Erythroblast (primary cell): ENCODE data around the gene POLRMT.
A peak's percentile ranks its signal among the peaks of the same experiment; 100 is the strongest.
"Not testable (repeated sequence)": the region's sequence is repeated elsewhere in the genome, so short reads cannot be mapped to it uniquely, and the experiment has no call there.

ENCODE experiments used
- DNase-seq, 2 experiments: peaks; one replicate each; lab custom pipeline; 2025; lab: John Stamatoyannopoulos, UW
- GATA1 ChIP-seq: IDR thresholded peaks from 2 replicates; pipeline ENCODE4 v1.6.1; 2011; ENCODE audit warnings: low read depth, mild to moderate bottlenecking, control low read depth, low read length, moderate library complexity
- POLR2A ChIP-seq: IDR thresholded peaks from 2 replicates; pipeline ENCODE4 v1.6.1; 2011; ENCODE audit warnings: mild to moderate bottlenecking, low read length

Gene POLRMT

GRCh38 chr19:588741-589692 is 44.3 kb downstream of the POLRMT start:
- DNase-seq: peak in 1 of 2 experiments; percentile 63
- TF ChIP-seq GATA1: no peak
- TF ChIP-seq POLR2A: no peak

- peak; percentile 86 to 89 for DNase-seq
- TF ChIP-seq POLR2A (no peak), GATA1 (no peak)
These were observed 45.1 kb downstream of the POLRMT start for GRCh38 chr19:588093-588740.

DNA sequence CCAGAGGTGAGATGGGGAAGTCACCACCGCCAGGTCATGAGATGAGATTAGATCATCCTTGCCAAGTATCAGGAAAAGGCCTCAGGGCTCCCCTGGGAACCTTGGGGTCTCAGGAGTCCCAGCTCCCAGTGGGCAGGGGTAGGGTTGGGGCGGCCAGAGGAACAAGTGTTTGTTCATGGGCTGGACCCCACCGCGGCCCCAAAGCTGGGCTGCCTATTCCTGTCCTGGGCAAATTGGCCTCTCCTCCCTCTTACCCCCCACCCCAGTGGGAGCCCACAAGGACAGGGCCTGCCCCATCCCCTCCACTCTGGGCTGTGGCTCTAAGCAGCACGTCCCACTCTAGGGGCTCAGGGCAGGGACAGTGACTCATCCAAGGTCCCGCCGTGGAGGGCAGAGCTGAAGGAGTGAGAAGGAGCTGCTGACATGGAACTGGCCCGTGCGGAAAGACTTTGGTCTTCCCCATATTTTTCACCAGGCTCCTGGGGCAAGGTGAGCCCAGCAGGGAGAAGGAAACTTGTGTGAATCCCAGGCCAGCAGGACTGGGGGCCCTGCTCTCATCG is 47.7 kb downstream of the POLRMT start:
- no peak for TF ChIP-seq POLR2A
- DNase-seq: no peak

DNA sequence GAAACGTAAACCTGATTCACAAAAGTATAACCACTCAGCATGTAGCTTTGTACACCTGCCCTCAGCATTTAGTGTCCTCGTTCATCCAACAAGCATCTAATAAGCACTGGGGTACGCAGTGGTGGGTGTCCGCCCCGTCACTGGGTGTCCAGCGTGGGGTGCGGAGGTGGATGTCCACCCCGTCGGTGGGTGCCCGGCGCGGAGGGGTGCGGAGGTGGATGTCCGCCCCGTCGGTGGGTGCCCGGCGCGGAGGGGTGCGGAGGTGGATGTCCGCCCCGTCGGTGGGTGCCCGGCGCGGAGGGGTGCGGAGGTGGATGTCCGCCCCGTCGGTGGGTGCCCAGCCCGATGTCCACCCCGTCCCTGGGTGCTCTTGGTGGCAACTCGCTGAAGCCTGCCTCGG is 48.2 kb downstream of the POLRMT start:
- not testable (repeated sequence) for DNase-seq

DNA sequence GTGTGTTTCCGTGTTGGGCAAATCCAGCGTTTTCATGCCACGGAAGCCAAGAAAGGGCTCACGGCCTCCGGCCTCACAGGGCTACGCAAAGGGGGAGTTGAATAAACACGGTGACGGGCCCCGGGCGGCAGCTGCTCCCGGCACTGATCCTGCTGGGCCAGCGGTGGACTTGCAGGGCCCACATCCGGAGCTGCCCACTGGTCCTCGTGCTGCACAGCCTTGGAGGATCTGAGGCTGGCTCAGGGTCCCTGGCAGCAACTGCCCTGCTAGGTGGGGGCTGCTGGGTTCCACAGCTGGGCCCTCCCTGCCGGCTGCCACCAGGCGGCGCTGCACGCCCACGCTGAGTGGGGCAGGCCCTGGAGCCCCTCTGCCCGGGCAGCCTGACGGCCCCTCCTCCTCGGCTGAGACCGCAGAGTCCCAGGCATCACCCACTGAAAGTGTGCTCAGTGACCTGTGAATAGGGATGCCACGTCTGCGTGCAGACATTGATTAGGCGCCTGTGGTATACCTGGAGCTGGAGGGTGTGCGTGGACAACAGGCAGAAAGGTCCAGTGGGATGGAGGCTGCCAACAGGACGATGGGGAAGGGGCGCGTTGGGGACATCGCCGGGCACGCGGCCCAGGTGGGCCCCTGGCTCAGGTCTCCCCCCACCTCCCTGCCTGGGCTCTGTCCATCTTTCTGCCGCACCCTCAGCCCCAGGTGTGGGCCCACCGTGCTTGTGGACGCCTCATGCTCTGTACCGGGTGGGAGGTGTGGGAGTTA is 48.9 kb downstream of the POLRMT start:
- peak; percentile 72 to 79 for DNase-seq
- TF ChIP-seq GATA1 (no peak), POLR2A (peak; percentile 68)

GRCh38 chr19:583968-584239 is 49.4 kb downstream of the POLRMT start:
- TF ChIP-seq GATA1 (no peak), POLR2A (no peak)
- DNase-seq: no peak

GRCh38 chr19:583198-583967 is 50.0 kb downstream of the POLRMT start:
- TF ChIP-seq POLR2A: no peak
- TF ChIP-seq GATA1: no peak

DNA sequence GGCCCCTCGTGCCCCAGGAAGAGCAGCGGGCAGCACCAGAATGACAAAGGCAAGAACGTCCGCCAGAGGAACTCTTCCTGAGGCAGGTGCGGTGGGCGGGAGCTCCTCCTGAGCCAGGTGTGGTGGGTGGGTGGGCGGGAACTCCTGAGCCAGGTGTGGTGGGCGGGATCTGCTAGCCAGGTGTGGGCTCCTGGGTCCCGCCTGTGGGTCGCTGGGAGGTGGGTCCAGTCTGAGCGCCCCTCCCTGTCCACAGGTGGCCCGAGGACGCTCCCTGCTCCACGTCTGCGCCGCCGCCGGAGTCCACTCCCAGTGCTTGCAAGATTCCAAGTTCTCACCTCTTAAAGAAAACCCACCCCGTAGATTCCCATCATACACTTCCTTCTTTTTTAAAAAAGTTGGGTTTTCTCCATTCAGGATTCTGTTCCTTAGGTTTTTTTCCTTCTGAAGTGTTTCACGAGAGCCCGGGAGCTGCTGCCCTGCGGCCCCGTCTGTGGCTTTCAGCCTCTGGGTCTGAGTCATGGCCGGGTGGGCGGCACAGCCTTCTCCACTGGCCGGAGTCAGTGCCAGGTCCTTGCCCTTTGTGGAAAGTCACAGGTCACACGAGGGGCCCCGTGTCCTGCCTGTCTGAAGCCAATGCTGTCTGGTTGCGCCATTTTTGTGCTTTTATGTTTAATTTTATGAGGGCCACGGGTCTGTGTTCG is 50.7 kb downstream of the POLRMT start:
- TF ChIP-seq POLR2A: no peak
- TF ChIP-seq GATA1: no peak
- no peak for DNase-seq

More at GRCh38 chr19:583198-583967, 50.0 kb downstream of the POLRMT start:
- no peak for DNase-seq

- peak in 1 of 2 experiments; percentile 36 for DNase-seq
- TF ChIP-seq POLR2A (no peak), GATA1 (no peak)
These were observed 51.8 kb downstream of the POLRMT start for GRCh38 chr19:581399-582111.

GRCh38 chr19:580274-580835 is 53.0 kb downstream of the POLRMT start:
- TF ChIP-seq GATA1 (no peak), POLR2A (no peak)
- DNase-seq: no peak

DNA sequence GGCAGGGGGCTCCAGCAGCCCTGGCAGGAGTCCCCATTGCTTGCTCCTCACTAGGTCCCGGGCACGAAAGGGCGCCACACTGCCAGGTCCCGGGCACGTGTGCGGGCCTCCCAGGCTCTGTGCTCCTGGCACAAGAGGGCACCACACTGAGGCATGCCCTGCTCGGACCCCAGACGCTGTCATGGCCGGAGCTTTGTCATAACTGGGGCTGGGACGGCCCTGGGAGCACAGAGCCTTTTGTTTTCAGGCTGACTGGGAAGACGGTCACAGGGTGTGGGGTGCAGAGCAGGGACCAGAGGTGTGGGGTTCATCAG is 53.5 kb downstream of the POLRMT start:
- TF ChIP-seq GATA1: no peak
- TF ChIP-seq POLR2A: no peak
- no peak for DNase-seq

DNA sequence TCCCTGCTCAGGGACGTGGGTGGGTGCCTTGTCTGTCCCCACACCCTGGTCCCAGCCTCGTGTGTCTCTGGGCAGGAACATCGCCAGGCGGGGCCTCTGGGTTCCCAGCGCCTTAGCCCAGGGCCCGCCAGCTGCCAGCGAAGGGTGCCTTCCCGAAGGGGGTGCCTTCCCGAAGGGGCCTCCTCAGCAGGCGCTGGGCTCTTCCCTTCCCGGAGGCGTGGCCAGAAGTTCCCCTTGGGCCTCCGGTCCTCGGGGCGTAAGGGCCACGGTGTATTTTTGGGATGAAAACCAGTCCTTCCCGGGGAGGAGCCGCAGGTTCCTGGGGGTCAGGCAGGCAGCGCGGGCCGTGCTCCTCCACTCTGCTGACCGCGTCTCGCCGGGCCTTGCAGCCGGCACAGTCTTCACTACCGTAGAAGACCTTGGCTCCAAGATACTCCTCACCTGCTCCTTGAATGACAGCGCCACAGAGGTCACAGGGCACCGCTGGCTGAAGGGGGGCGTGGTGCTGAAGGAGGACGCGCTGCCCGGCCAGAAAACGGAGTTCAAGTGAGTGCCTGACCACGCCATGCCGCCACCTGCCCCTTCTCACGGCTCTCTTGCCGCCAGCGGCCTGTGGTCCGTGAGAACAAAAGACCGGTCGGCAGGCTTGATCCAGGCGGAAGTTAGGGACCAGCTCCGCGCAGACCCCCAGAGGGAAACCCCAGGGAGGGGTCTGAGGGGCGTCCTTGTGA is 54.1 kb downstream of the POLRMT start:
- no peak for DNase-seq
- no peak for TF ChIP-seq GATA1
- TF ChIP-seq POLR2A: no peak
